ENCODE measurements around the gene PLXNC1.
A peak's percentile ranks its signal among the peaks of the same experiment; 100 is the strongest.

The PLXNC1 gene

DNA sequence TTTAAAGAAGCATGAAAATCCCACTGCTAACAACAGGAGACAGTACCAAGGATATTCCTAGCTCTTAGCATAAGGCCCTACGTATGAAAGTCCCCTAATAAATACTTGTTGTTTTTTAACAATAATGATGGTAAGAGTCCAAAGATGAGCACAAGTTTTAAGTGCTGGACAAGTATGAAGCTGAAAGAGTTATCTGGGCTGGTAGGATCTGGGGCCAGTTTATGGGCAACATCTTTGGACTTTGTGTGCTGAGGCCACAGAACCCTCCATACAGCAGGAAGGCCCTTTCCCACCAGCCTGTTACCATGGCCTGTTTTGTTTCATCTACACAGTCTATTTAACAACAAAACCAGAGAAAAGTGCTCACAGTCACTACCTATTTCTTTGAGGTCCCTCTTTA lies 12.5 kb upstream of the PLXNC1 start:
- Histone ChIP-seq H3K9me3 (no peaks in the 10 kb centered on the region), H3K36me3 (no peaks in the 10 kb centered on the region), H3K4me3 (no peak overlapping the region), H3K27ac (no peak overlapping the region), H3K4me1 (no peaks in the 10 kb centered on the region), H3K27me3 (peaks cover 0 to 4% of the 10 kb centered on the region in 2 donors)
- DNase-seq = no peak
- intact Hi-C loops (cut with DNase I; ENCODE audit: low total_unique reads) = loop anchor here (2.0 to 10.0 kb wide), 2 partner anchors 299 to 397 kb away; no protein-coding TSS in a partner anchor
- TF ChIP-seq, protein P1, sequence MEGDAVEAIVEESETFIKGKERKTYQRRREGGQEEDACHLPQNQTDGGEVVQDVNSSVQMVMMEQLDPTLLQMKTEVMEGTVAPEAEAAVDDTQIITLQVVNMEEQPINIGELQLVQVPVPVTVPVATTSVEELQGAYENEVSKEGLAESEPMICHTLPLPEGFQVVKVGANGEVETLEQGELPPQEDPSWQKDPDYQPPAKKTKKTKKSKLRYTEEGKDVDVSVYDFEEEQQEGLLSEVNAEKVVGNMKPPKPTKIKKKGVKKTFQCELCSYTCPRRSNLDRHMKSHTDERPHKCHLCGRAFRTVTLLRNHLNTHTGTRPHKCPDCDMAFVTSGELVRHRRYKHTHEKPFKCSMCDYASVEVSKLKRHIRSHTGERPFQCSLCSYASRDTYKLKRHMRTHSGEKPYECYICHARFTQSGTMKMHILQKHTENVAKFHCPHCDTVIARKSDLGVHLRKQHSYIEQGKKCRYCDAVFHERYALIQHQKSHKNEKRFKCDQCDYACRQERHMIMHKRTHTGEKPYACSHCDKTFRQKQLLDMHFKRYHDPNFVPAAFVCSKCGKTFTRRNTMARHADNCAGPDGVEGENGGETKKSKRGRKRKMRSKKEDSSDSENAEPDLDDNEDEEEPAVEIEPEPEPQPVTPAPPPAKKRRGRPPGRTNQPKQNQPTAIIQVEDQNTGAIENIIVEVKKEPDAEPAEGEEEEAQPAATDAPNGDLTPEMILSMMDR (IDR thresholded peaks at IDR 0.05) = no peak

DNA sequence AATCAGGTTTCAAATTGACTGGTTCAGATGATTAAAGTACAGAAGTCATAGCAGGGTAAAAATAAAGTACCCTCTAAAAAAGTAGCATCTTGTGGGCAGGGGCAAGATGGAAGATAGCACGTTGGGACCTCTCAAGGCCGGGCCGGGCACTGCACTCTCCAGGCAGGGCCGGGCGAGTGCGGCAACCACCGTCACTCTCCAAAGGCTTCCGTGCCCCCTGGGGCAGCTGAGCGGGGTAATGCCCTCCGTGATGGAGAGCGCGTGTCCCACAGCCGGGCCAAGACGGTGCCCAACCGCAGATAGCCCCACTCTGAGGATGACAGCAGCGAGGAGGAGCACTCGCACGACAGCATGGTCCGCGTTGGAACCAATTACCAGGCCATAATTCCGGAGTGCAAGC lies 8.6 kb upstream of the PLXNC1 start:
- Histone ChIP-seq H3K4me1 (no peaks in the 10 kb centered on the region), H3K4me3 (no peak overlapping the region), H3K27ac (no peak overlapping the region), H3K27me3 (peaks cover 0 to 7% of the 10 kb centered on the region in 2 donors), H3K36me3 (no peaks in the 10 kb centered on the region), H3K9me3 (no peaks in the 10 kb centered on the region)
- intact Hi-C loops (cut with DNase I; ENCODE audit: low total_unique reads) = loop anchor here (10.0 kb wide), 1 partner anchor 295 kb away; no protein-coding TSS in a partner anchor
- DNase-seq = no peak
- TF ChIP-seq, protein P1 (IDR thresholded peaks at IDR 0.05) = no peak

DNA sequence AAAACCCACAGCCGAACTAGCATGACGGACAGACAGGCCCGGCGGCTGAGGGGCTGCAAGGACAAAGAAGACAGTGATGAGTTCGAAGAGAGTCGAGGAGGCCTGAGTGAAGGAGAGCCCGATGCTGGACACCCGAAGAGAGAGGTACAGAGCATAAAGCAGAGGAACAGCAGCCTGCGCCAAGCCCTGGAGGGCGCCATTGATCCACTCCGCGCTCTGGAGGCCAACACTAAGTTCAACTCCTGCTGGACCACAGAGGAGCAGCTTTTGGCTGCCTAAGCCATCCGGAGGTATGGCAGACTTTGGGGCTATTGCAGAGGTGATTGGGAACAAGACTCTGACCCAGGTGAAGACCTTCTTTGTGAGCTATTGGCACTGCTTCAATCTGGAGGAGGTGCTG lies 7.8 kb upstream of the PLXNC1 start:
- intact Hi-C loops (cut with DNase I; ENCODE audit: low total_unique reads) = no loop called here
- DNase-seq = no peak
- TF ChIP-seq, protein P1 (IDR thresholded peaks at IDR 0.05) = peak in 1 of 2 experiments; percentile 15
- Histone ChIP-seq H3K4me1 (no peaks in the 10 kb centered on the region), H3K27ac (no peak overlapping the region), H3K27me3 (peaks cover 0 to 7% of the 10 kb centered on the region in 2 donors), H3K4me3 (no peak overlapping the region), H3K9me3 (no peaks in the 10 kb centered on the region), H3K36me3 (no peaks in the 10 kb centered on the region)

DNA sequence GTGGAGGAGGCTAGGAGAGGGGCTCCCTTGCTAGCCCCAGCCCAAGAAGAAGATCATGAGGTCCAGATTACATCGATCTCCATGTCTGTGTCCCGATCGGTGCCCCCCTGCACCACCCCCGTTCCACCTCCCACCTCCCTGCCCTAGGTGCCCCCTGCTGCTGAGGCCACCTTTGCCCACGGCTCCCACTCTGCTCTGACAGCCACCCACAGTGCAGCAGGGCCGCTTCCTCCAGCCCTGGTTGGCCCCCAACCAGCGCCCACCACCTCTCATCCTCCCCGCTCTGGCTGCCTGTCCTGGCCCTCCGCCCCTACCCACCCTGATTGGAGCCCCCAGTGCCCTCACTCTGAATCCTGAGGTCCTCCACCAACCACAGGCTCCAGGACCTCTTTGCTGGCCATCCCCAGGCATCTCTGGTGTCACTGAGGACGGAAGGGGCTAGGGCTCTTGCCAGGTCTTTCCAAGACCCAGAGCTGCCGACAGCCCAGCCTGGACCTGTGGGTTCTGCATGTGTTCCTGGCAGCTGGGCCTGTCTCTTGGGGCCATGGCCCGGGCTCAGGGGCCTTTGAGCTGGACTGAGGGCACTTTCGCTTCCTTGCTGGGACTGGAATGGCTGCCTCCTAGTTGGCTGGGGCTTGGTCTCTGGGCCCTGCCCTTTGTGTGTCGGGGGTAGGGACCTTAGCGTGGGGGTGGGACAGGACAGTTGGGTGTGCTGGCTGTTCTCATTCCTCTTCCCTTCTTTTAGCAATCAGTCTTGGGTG lies 7.2 kb upstream of the PLXNC1 start:
- DNase-seq = no peak
- intact Hi-C loops (cut with DNase I; ENCODE audit: low total_unique reads) = no loop called here
- Histone ChIP-seq H3K36me3 (no peaks in the 10 kb centered on the region), H3K27ac (no peak overlapping the region), H3K9me3 (no peaks in the 10 kb centered on the region), H3K4me1 (peaks cover 0 to 4% (median 0%) of the 10 kb centered on the region in 4 donors), H3K27me3 (peaks cover 0 to 7% of the 10 kb centered on the region in 2 donors), H3K4me3 (no peak overlapping the region)
- TF ChIP-seq, protein P1 (IDR thresholded peaks at IDR 0.05) = no peak

DNA sequence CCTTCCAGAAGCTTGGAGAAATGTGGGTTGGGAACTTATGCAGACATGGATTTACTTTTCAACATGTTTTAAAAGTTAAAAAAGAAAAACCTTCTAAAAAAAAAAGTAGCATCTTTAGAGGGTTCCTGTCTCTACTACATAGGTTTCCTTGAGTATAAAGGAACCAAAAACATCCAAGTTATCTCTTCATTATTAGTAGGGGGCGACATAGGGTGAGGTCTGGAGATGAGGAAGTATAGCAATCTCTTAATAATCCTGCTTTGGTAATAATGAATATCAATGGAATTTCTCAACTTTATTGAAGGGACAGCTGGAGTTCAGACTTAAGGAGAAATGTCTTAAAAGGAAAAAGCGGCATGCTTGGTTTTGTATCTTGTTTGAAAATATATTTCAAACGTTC lies 6.5 kb upstream of the PLXNC1 start:
- TF ChIP-seq, protein P1 (IDR thresholded peaks at IDR 0.05) = no peak
- H3K27me3 ChIP-seq = peaks cover 0 to 7% of the 10 kb centered on the region in 2 donors
- no peak overlapping the region for H3K4me3 ChIP-seq
- intact Hi-C loops (cut with DNase I; ENCODE audit: low total_unique reads) = no loop called here
- H3K27ac ChIP-seq = no peak overlapping the region
- no peak for DNase-seq
- no peaks in the 10 kb centered on the region for H3K9me3 ChIP-seq
- H3K4me1 ChIP-seq = peaks cover 0 to 4% (median 0%) of the 10 kb centered on the region in 4 donors
- no peaks in the 10 kb centered on the region for H3K36me3 ChIP-seq

Data from tibial artery (tissue), 4 donors.